WTC11 (cell line): ENCODE measurements around the gene SLC39A5.

Experiments used
- AFF4 ChIP-seq: sonication (generic); formaldehyde crosslinking; IDR thresholded peaks from 2 replicates; pipeline ENCODE4 v1.8.1; 2023; ENCODE audit warnings: mild to moderate bottlenecking, missing genetic modification reagents, borderline replicate concordance
- CDX4 ChIP-seq: fragments of 250-450 bp; sonication (Bioruptor Pico); IDR thresholded peaks from 2 replicates; pipeline ENCODE4 v1.9.0; 2021; ENCODE audit warnings: moderate library complexity, mild to moderate bottlenecking, inconsistent platforms, borderline replicate concordance
- CREB1 ChIP-seq: sonication (generic); formaldehyde crosslinking; IDR thresholded peaks from 2 replicates; pipeline ENCODE4 v1.8.0; 2023; ENCODE audit warnings: mild to moderate bottlenecking, missing genetic modification reagents
- CTCF ChIP-seq: fragments of 200-600 bp; IDR thresholded peaks from 2 replicates; pipeline ENCODE4 v1.8.0; 2022; ENCODE audit warnings: antibody characterized with exemption
- MYBL2 ChIP-seq: sonication (generic); formaldehyde crosslinking; IDR thresholded peaks from 2 replicates; pipeline ENCODE4 v1.8.1; 2023; ENCODE audit warnings: mild to moderate bottlenecking, moderate library complexity, missing genetic modification reagents
- TEAD4 ChIP-seq: sonication (generic); formaldehyde crosslinking; IDR thresholded peaks from 2 replicates; pipeline ENCODE4 v1.8.0; 2022; ENCODE audit warnings: mild to moderate bottlenecking, missing genetic modification reagents
- ZNF232 ChIP-seq: sonication (generic); formaldehyde crosslinking; IDR thresholded peaks from 2 replicates; pipeline ENCODE4 v1.8.0; 2022; ENCODE audit warnings: mild to moderate bottlenecking, missing genetic modification reagents

GRCh38 chr12:56189099-56189917, 40.5 kb upstream of the SLC39A5 start, which contains the start of gene SMARCC2:
- TF ChIP-seq CTCF = no peak; the same call in 1 of the 2 replicates
- no peak for TF ChIP-seq TEAD4 (CRISPR knock-in tag)
- no peak for TF ChIP-seq CDX4 (CRISPR knock-in tag)
- TF ChIP-seq MYBL2 = no peak
- TF ChIP-seq ZNF232 (CRISPR knock-in tag) = no peak
- TF ChIP-seq CREB1 (CRISPR knock-in tag) = no peak
- TF ChIP-seq AFF4 (CRISPR knock-in tag) = no peak
